ENCODE results near the gene FKRP.

GRCh38 chr19:46698395-46699321 is 47.2 kb upstream of the FKRP start:
- TF ChIP-seq CTCF (optimal IDR thresholded peaks at IDR 0.05 in 1 of 3, IDR thresholded peaks at IDR 0.05 in 1 of 3, conservative IDR thresholded peaks at IDR 0.05 in 1 of 3; ENCODE audit: extremely low read depth in 1 of 3, insufficient read depth in 2 of 3, low read length in 3 of 3), result no peak
- no peak for TF ChIP-seq EZH2 (IDR thresholded peaks at IDR 0.05; ENCODE audit: low read length)
